22Rv1 (cell line): ENCODE measurements around the gene DENND10.
"Not testable (repeated sequence)": the region's sequence is repeated elsewhere in the genome, so short reads cannot be mapped to it uniquely, and the experiment has no call there.

ENCODE experiments used
- H3K27ac ChIP-seq: fragments of 450-650 bp; 2 replicates; pipeline ENCODE4 v1.5.1; 2017
- CTCF ChIP-seq: fragments of 450-650 bp; IDR thresholded peaks from 2 replicates; pipeline ENCODE4 v1.5.1; 2017; ENCODE audit warnings: mild to moderate bottlenecking
- ZFX ChIP-seq: fragments of 450-650 bp; IDR thresholded peaks from 2 replicates; pipeline ENCODE4 v1.6.1; 2017; ENCODE audit warnings: antibody characterized with exemption, borderline replicate concordance

DENND10 gene

GRCh38 chr10:119101366-119102098 is 2.4 kb upstream of the DENND10 start:
- TF ChIP-seq CTCF, result no peak
- no peak for TF ChIP-seq ZFX

GRCh38 chr10:119103241-119103902 is 541 bp upstream of the DENND10 start:
- TF ChIP-seq CTCF, result no peak
- no peak for TF ChIP-seq ZFX
- H3K27ac ChIP-seq, result peak overlapping the region; percentile 77

More at GRCh38 chr10:119101366-119102098, 2.4 kb upstream of the DENND10 start:
- peak overlapping the region; percentile 77 for H3K27ac ChIP-seq

GRCh38 chr10:119104654-119105015 is 722 bp downstream of the DENND10 start:
- TF ChIP-seq ZFX, result no peak
- no peak for TF ChIP-seq CTCF
- H3K27ac ChIP-seq, result peak overlapping the region; percentile 62

GRCh38 chr10:119105155-119105554 is 1.2 kb downstream of the DENND10 start:
- TF ChIP-seq ZFX (no peak), CTCF (no peak)

GRCh38 chr10:119105899-119106298 is 2.0 kb downstream of the DENND10 start:
- H3K27ac ChIP-seq, result not testable (repeated sequence)

More at GRCh38 chr10:119105155-119105554, 1.2 kb downstream of the DENND10 start:
- H3K27ac ChIP-seq, result peak overlapping the region; percentile 62; the same call in 1 of the 2 replicates

GRCh38 chr10:119107106-119107505 is 3.2 kb downstream of the DENND10 start:
- not testable (repeated sequence) for H3K27ac ChIP-seq

- not testable (repeated sequence) for H3K27ac ChIP-seq
Observed at GRCh38 chr10:119107771-119108170, 3.9 kb downstream of the DENND10 start.

- TF ChIP-seq CTCF, result no peak
- TF ChIP-seq ZFX, result no peak
- H3K27ac ChIP-seq, result no peak overlapping the region
Observed at GRCh38 chr10:119112056-119112455, 8.1 kb downstream of the DENND10 start.
